ENCODE results near the gene TMEM19. TPM values are rescaled to one million over a fixed set of nuclear protein-coding genes. Genes with fewer than 3 reads are reported as not detected.

The TMEM19 gene
- total RNA-seq (10 to 100 TPM; 11.8 to 12.3 TPM), total RNA-seq (9.9 to 23.8 reads per million in 2 donors)

- H3K9me3 ChIP-seq (ENCODE audit: control insufficient read depth, low read length, poor library complexity, severe bottlenecking) = no peaks in the 10 kb centered on the region
- H3K27me3 Mint-ChIP-seq = no peaks in the 10 kb centered on the region
- H3K4me1 Mint-ChIP-seq = peaks cover 15% of the 10 kb centered on the region
- peak within 1 kb of the TSS; percentile 96 for H3K27ac Mint-ChIP-seq
- H3K4me3 Mint-ChIP-seq = peak within 1 kb of the TSS; percentile 97
- DNase-seq = peak; percentile 66 to 72 (median 70)
- peak; percentile 91 for ATAC-seq
- H3K36me3 Mint-ChIP-seq (ENCODE audit: low read depth) = no peaks in the 10 kb centered on the region
These were observed at the start of gene TMEM19 for GRCh38 chr12:71685914-71686657. TMEM19 (plus strand) TSS chr12:71686082; CDS start chr12:71686681, 599 bp downstream.

DNA sequence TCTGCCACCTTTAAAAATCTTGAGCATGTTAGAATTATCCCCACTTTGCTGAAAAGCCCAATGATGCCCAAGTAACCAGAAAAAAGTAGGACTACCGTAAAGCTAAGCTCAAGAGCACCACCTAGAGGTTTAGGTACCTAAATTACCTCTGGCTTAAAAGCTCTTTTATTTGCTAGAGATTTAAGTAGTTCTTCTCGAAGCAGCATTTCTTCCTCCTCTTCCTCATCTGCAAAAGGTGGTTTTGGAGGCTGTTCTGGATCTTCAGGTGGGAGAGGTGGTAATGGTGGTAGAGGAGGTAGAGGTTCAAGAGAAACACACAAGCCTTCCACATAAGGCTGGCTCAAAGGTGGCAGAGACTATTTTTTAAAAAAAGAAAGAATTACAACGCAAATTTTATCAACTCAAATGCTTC lies 49.2 kb upstream of the TMEM19 start:
- ATAC-seq = peak; percentile 72
- H3K4me3 Mint-ChIP-seq = peak overlapping the region; percentile 7
- no peaks in the 10 kb centered on the region for H3K9me3 ChIP-seq (ENCODE audit: control insufficient read depth, low read length, poor library complexity, severe bottlenecking)
- DNase-seq = no peak
- H3K27me3 Mint-ChIP-seq = no peaks in the 10 kb centered on the region
- H3K27ac Mint-ChIP-seq = peak overlapping the region; percentile 62
- peaks cover 3% of the 10 kb centered on the region for H3K36me3 Mint-ChIP-seq (ENCODE audit: low read depth)
- H3K4me1 Mint-ChIP-seq = peaks cover 7% of the 10 kb centered on the region

DNA sequence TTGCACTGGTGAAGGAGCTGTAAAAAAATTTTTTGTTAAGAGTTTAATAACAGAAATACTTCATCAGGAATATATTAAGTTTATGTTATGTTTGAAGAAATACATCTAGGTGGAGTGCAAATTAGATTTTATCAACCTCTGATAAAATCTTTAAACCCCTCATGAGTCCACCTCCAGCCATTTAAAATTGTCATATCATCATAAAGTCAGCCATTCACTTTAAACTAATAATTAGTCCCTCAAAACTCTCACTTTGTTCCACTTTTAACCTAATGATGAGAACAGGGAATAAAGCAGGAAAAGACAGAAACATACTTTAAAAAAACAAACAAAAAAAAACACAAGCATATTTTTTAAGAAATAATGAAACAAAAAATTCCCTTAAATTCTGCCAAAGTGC lies 47.4 kb upstream of the TMEM19 start:
- H3K36me3 Mint-ChIP-seq (ENCODE audit: low read depth) = peaks cover 3% of the 10 kb centered on the region
- H3K27ac Mint-ChIP-seq = peak overlapping the region; percentile 85
- H3K4me1 Mint-ChIP-seq = peaks cover 9% of the 10 kb centered on the region
- H3K4me3 Mint-ChIP-seq = no peak overlapping the region
- no peaks in the 10 kb centered on the region for H3K27me3 Mint-ChIP-seq
- ATAC-seq (no peak), DNase-seq (no peak)
- H3K9me3 ChIP-seq (ENCODE audit: control insufficient read depth, low read length, poor library complexity, severe bottlenecking) = no peaks in the 10 kb centered on the region

- DNase-seq = no peak
- H3K36me3 Mint-ChIP-seq (ENCODE audit: low read depth) = peaks cover 8% of the 10 kb centered on the region
- no peaks in the 10 kb centered on the region for H3K27me3 Mint-ChIP-seq
- no peak overlapping the region for H3K4me3 Mint-ChIP-seq
- ATAC-seq = peak; percentile 35
- H3K27ac Mint-ChIP-seq = peak overlapping the region; percentile 85
- no peaks in the 10 kb centered on the region for H3K9me3 ChIP-seq (ENCODE audit: control insufficient read depth, low read length, poor library complexity, severe bottlenecking)
- peaks cover 9% of the 10 kb centered on the region for H3K4me1 Mint-ChIP-seq
These were observed 46.5 kb upstream of the TMEM19 start for GRCh38 chr12:71639341-71639760.

DNA sequence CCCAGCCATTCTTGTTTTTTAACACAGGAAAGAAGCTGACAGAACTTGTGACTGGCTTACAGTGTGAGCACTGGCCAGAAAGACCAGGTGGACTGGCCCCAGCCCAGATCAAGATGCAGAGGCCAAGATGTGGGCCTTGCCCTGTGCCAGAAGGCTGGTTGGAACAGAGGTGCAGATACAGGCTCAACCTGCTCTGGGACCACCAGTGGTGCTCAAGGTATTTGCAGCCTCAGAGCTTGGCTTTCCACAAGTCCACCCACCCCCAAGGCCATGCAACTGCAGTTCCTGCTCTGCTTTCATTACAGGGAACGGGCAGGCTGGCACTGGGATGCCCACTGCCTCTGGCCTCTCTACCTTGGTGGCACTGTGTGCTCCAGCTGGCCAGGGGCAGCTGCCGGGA lies 45.6 kb upstream of the TMEM19 start:
- H3K27ac Mint-ChIP-seq = peak overlapping the region; percentile 85
- no peak overlapping the region for H3K4me3 Mint-ChIP-seq
- no peaks in the 10 kb centered on the region for H3K27me3 Mint-ChIP-seq
- H3K4me1 Mint-ChIP-seq = peaks cover 12% of the 10 kb centered on the region
- H3K36me3 Mint-ChIP-seq (ENCODE audit: low read depth) = peaks cover 10% of the 10 kb centered on the region
- ATAC-seq (no peak), DNase-seq (no peak)
- H3K9me3 ChIP-seq (ENCODE audit: control insufficient read depth, low read length, poor library complexity, severe bottlenecking) = no peaks in the 10 kb centered on the region

DNA sequence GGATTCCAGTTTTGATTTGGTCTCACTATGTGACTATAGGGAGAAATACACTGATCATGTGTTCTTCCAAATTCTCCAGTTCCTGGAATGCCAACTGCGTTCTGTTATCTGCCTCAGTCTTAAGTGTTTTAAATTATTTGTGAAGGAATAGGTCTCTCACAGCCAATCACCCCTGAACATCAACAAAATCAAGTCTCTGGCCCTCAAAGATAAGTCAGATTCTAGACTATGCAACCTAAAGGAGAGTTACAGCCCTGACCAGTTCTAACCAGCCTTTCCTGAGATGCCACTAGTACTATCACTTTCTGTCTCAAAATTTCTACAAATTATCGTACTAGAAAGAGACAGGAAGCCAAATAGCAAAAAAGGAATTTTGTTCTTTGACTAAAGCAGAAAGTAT lies 44.5 kb upstream of the TMEM19 start:
- DNase-seq (no peak), ATAC-seq (no peak)
- Mint-ChIP-seq H3K27ac (peak overlapping the region; percentile 74), H3K4me1 (peaks cover 12% of the 10 kb centered on the region), H3K27me3 (no peaks in the 10 kb centered on the region), H3K36me3 (ENCODE audit: low read depth) (peaks cover 10% of the 10 kb centered on the region), H3K4me3 (no peak overlapping the region)
- H3K9me3 ChIP-seq (ENCODE audit: control insufficient read depth, low read length, poor library complexity, severe bottlenecking) = no peaks in the 10 kb centered on the region

DNA sequence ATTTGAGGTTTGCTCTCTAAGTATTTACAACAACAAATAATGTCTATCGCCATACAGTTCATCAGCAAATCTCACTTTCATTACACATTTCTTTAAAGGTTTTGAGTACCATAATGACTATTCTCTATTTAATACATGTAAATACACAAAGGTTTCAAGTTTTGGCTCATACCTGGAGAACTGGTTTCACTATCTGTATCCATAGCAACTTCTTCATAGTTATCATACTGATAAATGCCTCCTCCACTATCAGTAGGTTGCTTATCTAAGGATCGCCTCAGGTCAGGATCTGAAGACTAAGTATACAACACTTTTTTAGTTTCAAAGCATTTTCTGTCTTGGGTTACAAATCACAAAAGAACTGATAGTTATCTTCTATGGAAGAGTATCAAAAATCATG lies 43.6 kb upstream of the TMEM19 start:
- Mint-ChIP-seq H3K36me3 (ENCODE audit: low read depth) (peaks cover 7% of the 10 kb centered on the region), H3K27me3 (no peaks in the 10 kb centered on the region), H3K4me3 (no peak overlapping the region), H3K27ac (peak overlapping the region; percentile 74), H3K4me1 (peaks cover 10% of the 10 kb centered on the region)
- no peaks in the 10 kb centered on the region for H3K9me3 ChIP-seq (ENCODE audit: control insufficient read depth, low read length, poor library complexity, severe bottlenecking)
- peak; percentile 42 for ATAC-seq
- DNase-seq = no peak

- H3K4me3 Mint-ChIP-seq = no peak overlapping the region
- DNase-seq (no peak), ATAC-seq (no peak)
- peaks cover 7% of the 10 kb centered on the region for H3K36me3 Mint-ChIP-seq (ENCODE audit: low read depth)
- H3K9me3 ChIP-seq (ENCODE audit: control insufficient read depth, low read length, poor library complexity, severe bottlenecking) = no peaks in the 10 kb centered on the region
- H3K27ac Mint-ChIP-seq = peak overlapping the region; percentile 60
- no peaks in the 10 kb centered on the region for H3K27me3 Mint-ChIP-seq
- H3K4me1 Mint-ChIP-seq = peaks cover 18% of the 10 kb centered on the region
These were observed 40.6 kb upstream of the TMEM19 start for GRCh38 chr12:71645268-71645667.

GRCh38 chr12:71646512-71646911 lies 39.4 kb upstream of the TMEM19 start:
- H3K9me3 ChIP-seq (ENCODE audit: control insufficient read depth, low read length, poor library complexity, severe bottlenecking) = no peaks in the 10 kb centered on the region
- H3K36me3 Mint-ChIP-seq (ENCODE audit: low read depth) = peaks cover 7% of the 10 kb centered on the region
- no peaks in the 10 kb centered on the region for H3K27me3 Mint-ChIP-seq
- no peak for DNase-seq
- H3K27ac Mint-ChIP-seq = peak overlapping the region; percentile 62
- H3K4me1 Mint-ChIP-seq = peaks cover 18% of the 10 kb centered on the region
- ATAC-seq = no peak
- H3K4me3 Mint-ChIP-seq = no peak overlapping the region

- Mint-ChIP-seq H3K4me3 (no peak overlapping the region), H3K36me3 (ENCODE audit: low read depth) (peaks cover 7% of the 10 kb centered on the region), H3K27ac (peak overlapping the region; percentile 72), H3K4me1 (peaks cover 15% of the 10 kb centered on the region), H3K27me3 (no peaks in the 10 kb centered on the region)
- ATAC-seq = no peak
- no peaks in the 10 kb centered on the region for H3K9me3 ChIP-seq (ENCODE audit: control insufficient read depth, low read length, poor library complexity, severe bottlenecking)
- DNase-seq = no peak
These were observed 37.3 kb upstream of the TMEM19 start for GRCh38 chr12:71648537-71648936.

- no peak for ATAC-seq
These were observed 36.5 kb upstream of the TMEM19 start for GRCh38 chr12:71649401-71649800.

GRCh38 chr12:71652656-71653055 lies 33.2 kb upstream of the TMEM19 start:
- H3K9me3 ChIP-seq (ENCODE audit: control insufficient read depth, low read length, poor library complexity, severe bottlenecking) = no peaks in the 10 kb centered on the region
- H3K4me1 Mint-ChIP-seq = peaks cover 34% of the 10 kb centered on the region
- H3K36me3 Mint-ChIP-seq (ENCODE audit: low read depth) = peaks cover 5% of the 10 kb centered on the region
- ATAC-seq (no peak), DNase-seq (no peak)
- H3K27ac Mint-ChIP-seq = no peak overlapping the region
- H3K27me3 Mint-ChIP-seq = no peaks in the 10 kb centered on the region
- H3K4me3 Mint-ChIP-seq = no peak overlapping the region

More at GRCh38 chr12:71649401-71649800, 36.5 kb upstream of the TMEM19 start:
- no peaks in the 10 kb centered on the region for H3K9me3 ChIP-seq (ENCODE audit: control insufficient read depth, low read length, poor library complexity, severe bottlenecking)
- Mint-ChIP-seq H3K36me3 (ENCODE audit: low read depth) (peaks cover 4% of the 10 kb centered on the region), H3K4me3 (no peak overlapping the region), H3K27ac (peak overlapping the region; percentile 72), H3K27me3 (no peaks in the 10 kb centered on the region), H3K4me1 (peaks cover 18% of the 10 kb centered on the region)
- DNase-seq = no peak

GRCh38 chr12:71653137-71653536 lies 32.7 kb upstream of the TMEM19 start:
- Mint-ChIP-seq H3K27ac (no peak overlapping the region), H3K36me3 (ENCODE audit: low read depth) (peaks cover 5% of the 10 kb centered on the region), H3K4me3 (no peak overlapping the region), H3K27me3 (no peaks in the 10 kb centered on the region), H3K4me1 (peaks cover 36% of the 10 kb centered on the region)
- H3K9me3 ChIP-seq (ENCODE audit: control insufficient read depth, low read length, poor library complexity, severe bottlenecking) = no peaks in the 10 kb centered on the region
- ATAC-seq = no peak
- DNase-seq = no peak

GRCh38 chr12:71654200-71654599 lies 31.7 kb upstream of the TMEM19 start:
- Mint-ChIP-seq H3K4me1 (peaks cover 40% of the 10 kb centered on the region), H3K27ac (peak overlapping the region; percentile 91), H3K36me3 (ENCODE audit: low read depth) (peaks cover 9% of the 10 kb centered on the region), H3K4me3 (peak overlapping the region; percentile 47), H3K27me3 (no peaks in the 10 kb centered on the region)
- DNase-seq = no peak
- no peaks in the 10 kb centered on the region for H3K9me3 ChIP-seq (ENCODE audit: control insufficient read depth, low read length, poor library complexity, severe bottlenecking)
- no peak for ATAC-seq

All from T-helper 17 cell (primary cell).